ENCODE results near the gene ENTPD6. TPM values are rescaled to one million over a fixed set of nuclear protein-coding genes. Genes with fewer than 3 reads are reported as not detected.

ENTPD6 gene
- total RNA-seq, 4 donors from 2014 or later = 26.5 to 48.4 (median 40.2) TPM

- Histone ChIP-seq H3K4me3 (no peak overlapping the region), H3K36me3 (no peaks in the 10 kb centered on the region), H3K9me3 (no peaks in the 10 kb centered on the region), H3K4me1 (peaks cover 13 to 42% (median 17%) of the 10 kb centered on the region in 3 donors), H3K27me3 (no peaks in the 10 kb centered on the region), H3K27ac (peak overlapping the region in 1 of 4 donors; percentile 92)
- TF ChIP-seq CTCF (IDR thresholded peaks at IDR 0.05) = no peak
- no peak for TF ChIP-seq POLR2A (IDR thresholded peaks at IDR 0.05)
- intact Hi-C loops (cut with DNase I) = no loop called here
- 83 to 94% methylated on average over 5 to 9 of the region's 18 CpGs for WGBS, 2 donors
- DNase-seq = no peak
Observed at GRCh38 chr20:25194333-25194972, 1.1 kb upstream of the ENTPD6 start.

DNA sequence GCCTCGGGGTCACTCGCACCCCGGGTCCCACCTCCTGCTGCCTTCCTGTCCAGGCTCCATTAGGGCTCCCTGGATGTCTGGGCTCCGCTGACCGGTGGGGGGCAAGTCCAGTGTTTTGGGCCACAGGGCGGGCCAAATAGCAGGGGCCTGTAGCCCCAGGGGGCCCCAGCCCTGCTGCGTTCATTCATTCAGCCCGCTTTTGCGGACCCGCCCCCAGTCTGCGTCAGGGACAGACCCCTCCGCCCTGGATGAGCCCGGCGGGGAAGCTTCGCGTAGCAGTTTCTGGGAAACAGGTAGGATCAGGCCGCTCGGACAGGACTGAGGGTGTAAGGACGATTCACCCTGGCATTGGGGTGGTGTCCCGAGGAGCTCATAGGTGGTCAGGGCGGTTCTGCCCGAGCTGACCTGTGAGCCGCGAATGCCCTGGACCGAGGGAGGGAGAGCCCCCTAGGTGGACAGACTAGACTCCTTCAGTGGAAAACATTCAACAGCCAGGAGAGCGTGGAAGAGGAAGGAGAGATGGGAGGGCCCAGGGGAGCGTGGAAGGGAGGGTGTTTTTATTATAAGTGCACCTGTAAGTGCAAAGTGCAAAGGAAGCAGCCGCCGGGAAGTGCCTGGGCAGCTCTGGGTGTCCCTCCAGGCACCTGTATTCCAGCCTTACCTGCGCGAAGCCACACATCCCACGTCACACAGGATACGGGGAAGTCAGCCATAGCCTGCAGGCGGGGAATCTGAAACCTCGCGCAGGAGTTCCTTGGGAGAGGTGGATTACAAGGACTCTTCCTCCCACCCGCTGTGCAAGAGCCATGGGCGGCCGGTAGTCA lies 662 bp downstream of the ENTPD6 start:
- DNase-seq = no peak

GRCh38 chr20:25196786-25197120 lies 1.2 kb downstream of the ENTPD6 start:
- WGBS, 2 donors = 40 to 57% methylated on average over 6 to 7 of the region's 9 CpGs
- intact Hi-C loops (cut with DNase I) = no loop called here
- H3K4me3 ChIP-seq = peak overlapping the region; percentile 86 to 98 (median 93)

More for the DNA sequence above, 662 bp downstream of the ENTPD6 start:
- H3K4me3 ChIP-seq = peak overlapping the region; percentile 86 to 98 (median 93)
- H3K4me1 ChIP-seq = peaks cover 13 to 48% (median 17%) of the 10 kb centered on the region in 3 donors
- H3K27ac ChIP-seq = peak overlapping the region; percentile 85 to 92 (median 90)
- intact Hi-C loops (cut with DNase I) = no loop called here
- no peaks in the 10 kb centered on the region for H3K9me3 ChIP-seq
- 7 to 9% methylated on average over 10 to 18 of the region's 39 CpGs for WGBS, 2 donors
- no peaks in the 10 kb centered on the region for H3K27me3 ChIP-seq
- H3K36me3 ChIP-seq = no peaks in the 10 kb centered on the region
- TF ChIP-seq POLR2A (IDR thresholded peaks at IDR 0.05) (no peak), CTCF (IDR thresholded peaks at IDR 0.05) (no peak)

DNA sequence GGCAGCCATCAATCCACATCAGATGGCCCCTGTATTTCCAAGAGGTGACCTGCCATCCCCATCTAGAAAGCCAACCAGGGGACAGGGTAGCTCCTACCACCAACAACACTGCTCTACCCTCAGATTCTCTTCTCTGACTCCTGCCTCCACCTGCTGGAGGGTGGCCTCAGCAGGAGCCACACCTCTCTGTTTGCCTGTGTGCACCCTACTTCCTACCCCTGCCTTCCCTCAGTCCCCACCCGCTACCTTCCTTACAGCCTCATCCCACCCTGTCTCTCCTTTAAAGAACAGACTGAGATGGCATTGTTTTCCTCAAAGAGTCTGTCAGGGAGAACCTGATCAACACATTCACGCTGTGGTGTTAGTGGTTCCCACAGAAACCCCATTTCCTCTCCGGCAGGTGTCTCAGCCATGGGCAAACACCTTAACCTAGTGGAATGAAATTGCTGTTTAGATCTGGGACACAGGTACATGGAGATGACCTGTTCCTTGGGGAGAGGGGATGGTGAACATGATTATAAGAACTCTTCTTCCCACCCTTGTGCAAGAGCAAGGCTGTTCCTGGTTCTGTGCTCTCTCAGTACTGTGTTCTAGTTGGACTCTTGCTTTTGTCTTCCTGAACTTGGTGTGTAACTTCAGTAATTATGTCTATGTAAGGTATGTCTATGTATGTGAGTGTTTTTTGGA lies 1.8 kb downstream of the ENTPD6 start:
- H3K27ac ChIP-seq = peak overlapping the region in 2 of 4 donors; percentile 31 to 90
- no peaks in the 10 kb centered on the region for H3K27me3 ChIP-seq
- H3K4me1 ChIP-seq = peaks cover 13 to 48% (median 17%) of the 10 kb centered on the region in 3 donors
- H3K4me3 ChIP-seq = peak overlapping the region in 2 of 4 donors; percentile 95 to 98
- no peak for TF ChIP-seq POLR2A (IDR thresholded peaks at IDR 0.05)
- no peaks in the 10 kb centered on the region for H3K36me3 ChIP-seq
- DNase-seq = no peak
- WGBS, 2 donors = 83 to 92% methylated on average over 3 of the region's 3 CpGs
- no peaks in the 10 kb centered on the region for H3K9me3 ChIP-seq
- intact Hi-C loops (cut with DNase I) = no loop called here

More at GRCh38 chr20:25196786-25197120, 1.2 kb downstream of the ENTPD6 start:
- no peak for DNase-seq
- no peaks in the 10 kb centered on the region for H3K36me3 ChIP-seq
- no peak for TF ChIP-seq CTCF (IDR thresholded peaks at IDR 0.05)
- no peak for TF ChIP-seq POLR2A (IDR thresholded peaks at IDR 0.05)
- H3K27ac ChIP-seq = peak overlapping the region; percentile 85 to 92 (median 90)
- peaks cover 13 to 48% (median 17%) of the 10 kb centered on the region in 3 donors for H3K4me1 ChIP-seq
- H3K9me3 ChIP-seq = no peaks in the 10 kb centered on the region
- H3K27me3 ChIP-seq = no peaks in the 10 kb centered on the region

DNA sequence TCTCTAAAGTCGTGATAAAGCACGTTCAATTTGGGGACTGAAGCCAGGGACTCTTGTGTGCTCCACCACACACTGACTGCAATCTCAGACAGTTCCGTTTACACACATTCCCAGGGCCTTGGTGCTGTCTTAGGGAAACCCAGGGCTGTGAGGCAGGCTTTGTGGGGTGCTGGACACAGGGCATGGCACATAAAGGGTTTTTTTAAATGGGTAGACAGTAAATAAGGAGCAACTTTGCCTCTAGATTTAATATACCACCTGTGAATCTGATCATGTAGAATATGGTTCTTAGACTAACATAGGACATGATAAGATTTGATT lies 2.3 kb downstream of the ENTPD6 start:
- no peak overlapping the region for H3K27ac ChIP-seq
- intact Hi-C loops (cut with DNase I) = no loop called here

More for the DNA sequence above, 2.3 kb downstream of the ENTPD6 start:
- no peak for DNase-seq
- Histone ChIP-seq H3K9me3 (no peaks in the 10 kb centered on the region), H3K4me3 (no peak overlapping the region), H3K4me1 (peaks cover 13 to 48% (median 17%) of the 10 kb centered on the region in 3 donors), H3K27me3 (no peaks in the 10 kb centered on the region), H3K36me3 (no peaks in the 10 kb centered on the region)
- 50 to 69% methylated on average over 1 to 2 of the region's 3 CpGs for WGBS, 2 donors
- TF ChIP-seq CTCF (IDR thresholded peaks at IDR 0.05) = no peak
- no peak for TF ChIP-seq POLR2A (IDR thresholded peaks at IDR 0.05)

Measured in esophagus squamous epithelium (tissue), 5 donors.